GM12878 (cell line): ENCODE measurements around the gene FOXL3. TPM values are rescaled to one million over a fixed set of nuclear protein-coding genes. Genes with fewer than 3 reads are reported as not detected.

ENCODE experiments used
- ATAC-seq: fragments of 200-7000 bp; cut with Tn5 transposase; 3 replicates; pipeline ENCODE4 v1.9.1; 2020; ENCODE audit warnings: mild to moderate bottlenecking, moderate library complexity
- BruUV-seq: library from RNA; stranded (reverse); fragments of 400-500 nt; replicated peaks from 2 replicates; lab custom pipeline; 2021; lab: Mats Ljungman, UMichigan
- CTCF ChIA-PET: fragments of 300-600 bp; sonication (Branson Sonifier 250); formaldehyde crosslinking; extraction: SDS; loops from one replicate; lab custom pipeline; 2021; ENCODE audit warnings: inconsistent platforms; lab: Yijun Ruan, JAX
- POLR2A ChIA-PET: fragments of 350-600 bp; formaldehyde crosslinking; extraction: SDS; loops from one replicate; lab custom pipeline; 2021; ENCODE audit warnings: inconsistent platforms; lab: Charles Lee
- RAD21 ChIA-PET: fragments of 300-600 bp; sonication (Branson Sonifier 250); formaldehyde crosslinking; loops from one replicate; lab custom pipeline; 2023; ENCODE audit warnings: antibody characterized with exemption; ENCODE audit not compliant: unreplicated experiment; lab: Charles Lee
- SMC1A ChIA-PET: fragments of 300-600 bp; sonication (Branson Sonifier 250); formaldehyde crosslinking; loops from one replicate; lab custom pipeline; 2023; ENCODE audit not compliant: unreplicated experiment, uncharacterized antibody; lab: Charles Lee
- DNase-seq: peaks from one replicate; pipeline ENCODE4 v3.0.0-alpha.2; 2011; ENCODE audit warnings: low read depth, low spot score
- FAIRE-seq: peaks from 3 replicates; lab custom pipeline; 2011; peaks lifted over from hg19 to GRCh38; lab: Jason Lieb, UNC
- H2AFZ ChIP-seq: 2 replicates; pipeline ENCODE4 v1.6.0; 2011; ENCODE audit warnings: low read depth, low read length, control low read depth; ENCODE audit not compliant: control insufficient read depth
- H3K27ac ChIP-seq: 2 replicates; pipeline ENCODE4 v1.5.1; 2011; ENCODE audit warnings: control low read depth; ENCODE audit not compliant: control insufficient read depth, insufficient read depth
- H3K27me3 ChIP-seq, 2 experiments: replicated peaks in 1 of 2; 2 replicates each; pipeline versions ENCODE4 v1.6.0 to v1.6.1; 2011; ENCODE audit warnings: low read length in 1 of 2; ENCODE audit not compliant: control insufficient read depth in 2 of 2, insufficient read depth in 2 of 2
- H3K36me3 ChIP-seq, 2 experiments: 2 replicates each; pipeline ENCODE4 v1.5.1; 2011; ENCODE audit warnings: low read length in 1 of 2; ENCODE audit not compliant: control insufficient read depth in 2 of 2, insufficient read depth in 2 of 2
- H3K4me1 ChIP-seq: 2 replicates; pipeline ENCODE4 v1.6.1; 2011; ENCODE audit warnings: mild to moderate bottlenecking, low read length, moderate library complexity, mixed read lengths; ENCODE audit not compliant: control insufficient read depth, insufficient read depth
- H3K4me2 ChIP-seq: 2 replicates; pipeline ENCODE4 v1.6.0; 2011; ENCODE audit warnings: control low read depth; ENCODE audit not compliant: control insufficient read depth, insufficient read depth
- H3K4me3 ChIP-seq: fragments of 200-600 bp; sonication (generic); 2 replicates; pipeline ENCODE4 v1.5.1; 2016
- H3K79me2 ChIP-seq: 2 replicates; pipeline ENCODE4 v1.6.0; 2011; ENCODE audit warnings: low read length; ENCODE audit not compliant: control insufficient read depth, insufficient read depth
- H3K9ac ChIP-seq: 2 replicates; pipeline ENCODE4 v1.8.0; 2011; ENCODE audit warnings: low read length, control low read depth, mixed read lengths; ENCODE audit not compliant: control insufficient read depth, insufficient read depth
- H3K9me3 ChIP-seq: replicated peaks from 3 replicates; pipeline ENCODE4 v1.5.1; 2011; ENCODE audit warnings: mild to moderate bottlenecking, low read length; ENCODE audit not compliant: control insufficient read depth, insufficient read depth
- H4K20me1 ChIP-seq: 2 replicates; pipeline ENCODE4 v1.6.0; 2011; ENCODE audit not compliant: control insufficient read depth, insufficient read depth
- BCL3 ChIP-seq: IDR thresholded peaks from 2 replicates; pipeline ENCODE4 v1.6.1; 2011; ENCODE audit warnings: borderline replicate concordance, low read depth, mild to moderate bottlenecking, moderate library complexity, low read length; ENCODE audit not compliant: insufficient read depth, poor library complexity, severe bottlenecking
- CHD2 ChIP-seq: IDR thresholded peaks from 2 replicates; pipeline ENCODE4 v1.6.1; 2011; ENCODE audit warnings: low read depth, low read length, improper control_type of control experiment, borderline replicate concordance
- CREB1 ChIP-seq: IDR thresholded peaks from 2 replicates; pipeline ENCODE4 v1.6.1; 2012; ENCODE audit warnings: low read depth, mild to moderate bottlenecking, inconsistent platforms
- JUND ChIP-seq: IDR thresholded peaks from 2 replicates; pipeline ENCODE4 v1.6.1; 2012; ENCODE audit warnings: low read depth, mild to moderate bottlenecking, low read length, improper control_type of control experiment, moderate library complexity
- LARP7 ChIP-seq: fragments of 450-650 bp; IDR thresholded peaks from 2 replicates; pipeline ENCODE4 v1.6.1; 2017; ENCODE audit warnings: mild to moderate bottlenecking
- MTA2 ChIP-seq: fragments of 450-650 bp; IDR thresholded peaks from 2 replicates; pipeline ENCODE4 v1.6.1; 2016; ENCODE audit warnings: low read depth, mild to moderate bottlenecking, moderate library complexity
- POLR2AphosphoS2 ChIP-seq: IDR thresholded peaks from 2 replicates; pipeline ENCODE4 v1.6.1; 2011; ENCODE audit warnings: low read depth, mild to moderate bottlenecking, low read length, improper control_type of control experiment, moderate library complexity
- SKIL ChIP-seq: fragments of 450-650 bp; IDR thresholded peaks from 2 replicates; pipeline ENCODE4 v1.6.1; 2017; ENCODE audit warnings: mild to moderate bottlenecking, low read depth, inconsistent platforms; ENCODE audit not compliant: poor library complexity, severe bottlenecking
- WRNIP1 ChIP-seq: IDR thresholded peaks from 2 replicates; pipeline ENCODE4 v1.6.1; 2011; ENCODE audit warnings: low read depth, low read length, improper control_type of control experiment, borderline replicate concordance
- WGBS: methylation state at CpG from one replicate; pipeline ENCODE4 v1.1.6; 2016; ENCODE audit warnings: low lambda C conversion rate; ENCODE audit not compliant: insufficient replicate concordance, insufficient coverage; ENCODE audit errors: missing lambda C conversion rate; 5-methylcytosine and 5-hydroxymethylcytosine counted together
- in situ Hi-C: fragments of 300-500 bp; cut with MboI; formaldehyde crosslinking; loops from 9 replicates; pipeline ENCODE4 v1.14.3; 2018; ENCODE audit warnings: mixed read lengths
- intact Hi-C: fragments of 100-400 bp; cut with micrococcal nuclease; formaldehyde crosslinking; loops from one replicate; pipeline ENCODE4 v1.14.2; 2022; ENCODE audit not compliant: unreplicated experiment
- polyA plus RNA-seq, 11 experiments: library from polyadenylated mRNA; depleted of rRNA in 4 of 11; unstranded in 6 of 11; stranded (reverse) in 5 of 11; fragments of >200 nt; fragmentation: Nextera tagmentation in 4 of 11; fragmentation: Illumina TruSeq in 1 of 11; extraction: Ambion mirVana in 4 of 11; extraction: Trizol in 1 of 11; gene quantifications; 1 replicate in 1 of 11; 2 replicates in 10 of 11; pipeline versions ENCODE4 v1.2.1 to v1.2.3, GENCODE V29; 2011 to 2016; ENCODE audit warnings: inconsistent platforms in 2 of 11, missing spikeins in 2 of 11, low read depth in 1 of 11
- total RNA-seq, 4 experiments: library from RNA; depleted of rRNA in 3 of 4; stranded (reverse); fragments of >200 nt in 3 of 4; fragmentation: Illumina TruSeq in 1 of 4; extraction: Trizol in 1 of 4; gene quantifications; 2 replicates each; pipeline versions ENCODE4 v1.2.1 to v1.2.3, GENCODE V29; 2013 to 2021
- TF ChIP-seq, protein P1 (sequence below): IDR thresholded peaks from 2 replicates; pipeline ENCODE4 v1.6.1; 2012; ENCODE audit warnings: low read length, inconsistent platforms
- TF ChIP-seq, protein P2 (sequence below): fragments of 450-650 bp; IDR thresholded peaks from 2 replicates; pipeline ENCODE4 v1.6.1; 2018; ENCODE audit warnings: mild to moderate bottlenecking, low read depth, moderate library complexity; ENCODE audit not compliant: partially characterized antibody

FOXL3 gene
- total and polyA plus RNA-seq, 10 of the 15 experiments (the other 5 are each of a cell fraction or from before 2014, with no cell fraction given), result not detected

DNA sequence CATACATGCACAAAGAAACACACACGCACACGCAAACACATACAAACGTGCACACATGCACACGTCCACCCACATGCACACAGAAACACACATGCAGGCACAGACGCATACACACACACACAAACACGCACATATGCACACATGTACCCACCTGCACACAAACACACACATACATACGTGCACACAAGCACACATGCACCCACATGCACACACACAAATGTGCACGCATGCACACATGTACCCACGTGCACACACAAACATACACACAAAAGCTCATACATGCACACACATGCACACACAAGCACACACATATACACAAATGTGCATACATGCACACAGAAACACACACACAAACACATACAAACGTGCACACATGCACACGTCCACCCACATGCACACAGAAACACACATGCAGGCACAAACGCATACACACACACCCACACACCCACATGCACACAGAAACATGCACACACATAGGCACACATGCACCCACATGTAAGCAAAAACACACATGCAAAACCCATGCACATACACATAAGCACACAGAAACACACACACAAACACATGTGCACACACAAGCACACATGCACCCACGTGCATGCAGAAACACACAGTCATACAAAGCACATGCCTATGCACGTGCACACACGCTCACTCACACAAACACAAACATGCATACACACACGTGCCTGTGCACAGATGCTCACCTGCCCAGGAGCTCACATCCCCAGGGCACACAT is 44.8 kb downstream of the FOXL3 start:
- Histone ChIP-seq H3K9me3 (no peaks in the 10 kb centered on the region; the same call in 2 of the 3 replicates), H3K79me2 (no peaks in the 10 kb centered on the region), H3K27me3 (no peaks in the 10 kb centered on the region), H2AFZ (no peak overlapping the region), H3K4me2 (no peak overlapping the region), H3K4me1 (no peaks in the 10 kb centered on the region), H4K20me1 (no peaks in the 10 kb centered on the region), H3K36me3 (no peaks in the 10 kb centered on the region), H3K4me3 (no peak overlapping the region), H3K9ac (no peak overlapping the region), H3K27ac (no peak overlapping the region)
- in situ Hi-C loops (no loop called here), intact Hi-C loops (no loop called here)
- ChIA-PET POLR2A (no interaction called here), RAD21 (interaction anchor here (0.6 kb wide), 1 partner anchor 853 kb away, joined by 4 read pairs; no protein-coding TSS in a partner anchor), CTCF (no interaction called here), SMC1A (no interaction called here)
- 68% methylated on average over 16 of the region's 16 CpGs for WGBS
- FAIRE-seq (no peak), ATAC-seq (no peak), DNase-seq (no peak)
- no peak for TF ChIP-seq POLR2AphosphoS2
- no peak for TF ChIP-seq SKIL
- TF ChIP-seq CREB1, result no peak
- no peak for TF ChIP-seq MTA2
- no peak for TF ChIP-seq JUND
- TF ChIP-seq LARP7, result no peak
- TF ChIP-seq, protein P1, sequence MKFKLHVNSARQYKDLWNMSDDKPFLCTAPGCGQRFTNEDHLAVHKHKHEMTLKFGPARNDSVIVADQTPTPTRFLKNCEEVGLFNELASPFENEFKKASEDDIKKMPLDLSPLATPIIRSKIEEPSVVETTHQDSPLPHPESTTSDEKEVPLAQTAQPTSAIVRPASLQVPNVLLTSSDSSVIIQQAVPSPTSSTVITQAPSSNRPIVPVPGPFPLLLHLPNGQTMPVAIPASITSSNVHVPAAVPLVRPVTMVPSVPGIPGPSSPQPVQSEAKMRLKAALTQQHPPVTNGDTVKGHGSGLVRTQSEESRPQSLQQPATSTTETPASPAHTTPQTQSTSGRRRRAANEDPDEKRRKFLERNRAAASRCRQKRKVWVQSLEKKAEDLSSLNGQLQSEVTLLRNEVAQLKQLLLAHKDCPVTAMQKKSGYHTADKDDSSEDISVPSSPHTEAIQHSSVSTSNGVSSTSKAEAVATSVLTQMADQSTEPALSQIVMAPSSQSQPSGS, result no peak
- TF ChIP-seq WRNIP1, result no peak
- TF ChIP-seq, protein P2, sequence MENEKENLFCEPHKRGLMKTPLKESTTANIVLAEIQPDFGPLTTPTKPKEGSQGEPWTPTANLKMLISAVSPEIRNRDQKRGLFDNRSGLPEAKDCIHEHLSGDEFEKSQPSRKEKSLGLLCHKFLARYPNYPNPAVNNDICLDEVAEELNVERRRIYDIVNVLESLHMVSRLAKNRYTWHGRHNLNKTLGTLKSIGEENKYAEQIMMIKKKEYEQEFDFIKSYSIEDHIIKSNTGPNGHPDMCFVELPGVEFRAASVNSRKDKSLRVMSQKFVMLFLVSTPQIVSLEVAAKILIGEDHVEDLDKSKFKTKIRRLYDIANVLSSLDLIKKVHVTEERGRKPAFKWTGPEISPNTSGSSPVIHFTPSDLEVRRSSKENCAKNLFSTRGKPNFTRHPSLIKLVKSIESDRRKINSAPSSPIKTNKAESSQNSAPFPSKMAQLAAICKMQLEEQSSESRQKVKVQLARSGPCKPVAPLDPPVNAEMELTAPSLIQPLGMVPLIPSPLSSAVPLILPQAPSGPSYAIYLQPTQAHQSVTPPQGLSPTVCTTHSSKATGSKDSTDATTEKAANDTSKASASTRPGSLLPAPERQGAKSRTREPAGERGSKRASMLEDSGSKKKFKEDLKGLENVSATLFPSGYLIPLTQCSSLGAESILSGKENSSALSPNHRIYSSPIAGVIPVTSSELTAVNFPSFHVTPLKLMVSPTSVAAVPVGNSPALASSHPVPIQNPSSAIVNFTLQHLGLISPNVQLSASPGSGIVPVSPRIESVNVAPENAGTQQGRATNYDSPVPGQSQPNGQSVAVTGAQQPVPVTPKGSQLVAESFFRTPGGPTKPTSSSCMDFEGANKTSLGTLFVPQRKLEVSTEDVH, result no peak
- TF ChIP-seq BCL3, result no peak
- TF ChIP-seq CHD2, result no peak
- no TSS peak for BruUV-seq
